PC-3 (cell line): Measurements from ENCODE around the gene COL25A1.

Source experiments
- EZH2 ChIP-seq: fragments of 300-600 bp; sonication (generic); IDR thresholded peaks from one replicate; pipeline ENCODE4 v1.6.1; 2017; ENCODE audit warnings: antibody characterized with exemption, mild to moderate bottlenecking, low read length; ENCODE audit not compliant: unreplicated experiment
- EZH2phosphoT487 ChIP-seq: fragments of 300-600 bp; sonication (generic); IDR thresholded peaks from 2 replicates; pipeline ENCODE4 v1.6.1; 2018; ENCODE audit warnings: mild to moderate bottlenecking, antibody characterized with exemption, low read length, borderline replicate concordance
- TF ChIP-seq, protein P1 (sequence below): fragments of 300-600 bp; sonication (generic); conservative IDR thresholded peaks from 2 replicates; pipeline ENCODE4 v1.5.1; 2017; ENCODE audit warnings: antibody characterized with exemption, low read depth, mild to moderate bottlenecking, low read length

- TF ChIP-seq, protein P1, sequence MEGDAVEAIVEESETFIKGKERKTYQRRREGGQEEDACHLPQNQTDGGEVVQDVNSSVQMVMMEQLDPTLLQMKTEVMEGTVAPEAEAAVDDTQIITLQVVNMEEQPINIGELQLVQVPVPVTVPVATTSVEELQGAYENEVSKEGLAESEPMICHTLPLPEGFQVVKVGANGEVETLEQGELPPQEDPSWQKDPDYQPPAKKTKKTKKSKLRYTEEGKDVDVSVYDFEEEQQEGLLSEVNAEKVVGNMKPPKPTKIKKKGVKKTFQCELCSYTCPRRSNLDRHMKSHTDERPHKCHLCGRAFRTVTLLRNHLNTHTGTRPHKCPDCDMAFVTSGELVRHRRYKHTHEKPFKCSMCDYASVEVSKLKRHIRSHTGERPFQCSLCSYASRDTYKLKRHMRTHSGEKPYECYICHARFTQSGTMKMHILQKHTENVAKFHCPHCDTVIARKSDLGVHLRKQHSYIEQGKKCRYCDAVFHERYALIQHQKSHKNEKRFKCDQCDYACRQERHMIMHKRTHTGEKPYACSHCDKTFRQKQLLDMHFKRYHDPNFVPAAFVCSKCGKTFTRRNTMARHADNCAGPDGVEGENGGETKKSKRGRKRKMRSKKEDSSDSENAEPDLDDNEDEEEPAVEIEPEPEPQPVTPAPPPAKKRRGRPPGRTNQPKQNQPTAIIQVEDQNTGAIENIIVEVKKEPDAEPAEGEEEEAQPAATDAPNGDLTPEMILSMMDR: no peak
- TF ChIP-seq EZH2phosphoT487 (no peak), EZH2 (no peak)
Measured at GRCh38 chr4:109216085-109216696, 86.3 kb downstream of the COL25A1 start.
